ENCODE measurements around the gene ZFAND3.

DNA sequence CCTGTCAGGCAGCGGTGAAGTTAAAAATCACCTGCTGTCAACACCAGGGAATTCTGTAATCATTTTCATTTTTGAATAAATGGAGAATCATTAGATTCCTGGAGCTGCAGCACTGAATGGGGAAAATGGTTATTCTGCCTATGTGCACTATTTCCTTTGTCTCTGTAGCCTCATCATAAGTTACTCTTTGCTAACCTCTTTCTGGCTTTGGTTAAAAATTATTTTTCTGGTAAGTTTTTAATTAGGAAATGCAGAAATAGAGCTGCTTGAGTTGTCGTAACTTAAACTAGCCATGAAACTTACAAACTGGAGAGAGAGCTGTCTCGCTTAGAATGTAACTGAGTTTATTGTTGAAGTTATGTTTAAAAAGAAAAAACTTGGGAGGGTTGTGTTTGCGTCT is 28.8 kb downstream of the ZFAND3 start:
- no peak for TF ChIP-seq CTCF (IDR thresholded peaks at IDR 0.05)
- no peak for TF ChIP-seq EP300 (IDR thresholded peaks at IDR 0.05)
- TF ChIP-seq POLR2A (IDR thresholded peaks at IDR 0.05) = no peak

All from stomach (tissue), 4 donors.